GM19023 (cell line): ENCODE data around the gene IFITM5.
"Not testable (repeated sequence)": the region's sequence is repeated elsewhere in the genome, so short reads cannot be mapped to it uniquely, and the experiment has no call there.

Experiments
- ATAC-seq: cut with Tn5 transposase; IDR thresholded peaks from one replicate; pipeline ENCODE4 v1.9.1; 2021; ENCODE audit warnings: mild to moderate bottlenecking, moderate library complexity; ENCODE audit not compliant: unreplicated experiment

The IFITM5 gene

DNA sequence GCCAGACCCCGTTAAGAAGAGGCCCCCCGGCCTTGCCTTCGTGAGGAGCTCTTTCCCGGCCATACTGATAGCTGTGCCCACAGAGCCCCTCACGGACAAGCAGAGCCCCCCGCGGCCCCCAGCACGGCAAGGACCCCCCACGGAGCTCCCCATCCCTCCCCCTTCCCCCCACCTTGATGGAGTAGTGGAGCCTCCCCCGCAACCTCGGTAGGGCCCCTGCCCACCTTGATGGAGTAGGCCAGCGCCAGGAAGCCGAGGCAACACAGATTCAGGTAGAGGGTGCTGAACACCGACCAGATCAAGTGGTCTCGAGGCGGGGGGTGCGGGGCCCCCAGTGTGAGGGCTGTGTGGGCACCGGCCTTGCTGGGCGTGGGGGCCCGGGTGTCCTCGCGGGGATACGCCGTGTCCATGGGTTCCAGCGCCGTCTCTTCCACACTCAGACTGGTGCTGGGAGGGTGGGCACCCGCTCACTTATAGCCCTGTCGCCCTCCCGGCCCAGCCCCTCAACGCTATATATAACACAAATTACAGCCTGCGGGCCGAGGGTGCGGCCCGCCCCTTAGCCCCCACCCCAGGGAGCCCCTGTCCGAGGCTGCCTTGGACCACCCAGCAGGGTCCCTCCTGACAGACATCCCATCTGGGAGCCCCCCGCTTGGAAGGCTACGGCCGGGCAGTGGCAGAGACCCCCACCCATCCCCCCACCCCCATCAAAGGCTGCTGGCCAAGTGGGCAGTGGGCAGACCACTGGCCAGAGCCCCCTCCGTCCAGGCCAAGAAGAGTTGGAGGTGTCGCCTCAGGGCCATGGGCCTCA, at the start of gene IFITM5:
Gene IFITM5 (minus strand): TSS at position 446 of the 811 bp plus-strand sequence. CDS start 36 bp downstream, at position 410.
- no peak for ATAC-seq

DNA sequence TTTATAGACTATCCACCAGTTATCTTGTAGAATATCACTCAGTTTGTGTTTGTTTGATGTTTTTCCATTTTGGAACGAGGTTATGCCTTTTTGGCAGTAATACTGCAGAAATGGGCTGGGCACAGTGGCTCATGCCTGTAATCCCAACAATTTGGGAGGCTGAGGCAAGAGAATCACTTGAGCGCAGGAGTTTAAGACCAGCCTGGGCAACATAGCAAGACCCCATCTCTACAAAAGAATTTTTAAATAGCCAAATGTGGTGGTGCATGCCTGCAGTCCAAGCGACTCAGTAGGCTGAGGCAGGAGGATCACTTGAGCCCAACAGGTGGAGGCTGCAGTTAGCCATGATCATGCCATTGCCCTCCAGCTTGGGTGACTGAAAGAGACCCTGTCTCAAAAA, 47.2 kb upstream of the IFITM5 start:
- ATAC-seq = no peak

DNA sequence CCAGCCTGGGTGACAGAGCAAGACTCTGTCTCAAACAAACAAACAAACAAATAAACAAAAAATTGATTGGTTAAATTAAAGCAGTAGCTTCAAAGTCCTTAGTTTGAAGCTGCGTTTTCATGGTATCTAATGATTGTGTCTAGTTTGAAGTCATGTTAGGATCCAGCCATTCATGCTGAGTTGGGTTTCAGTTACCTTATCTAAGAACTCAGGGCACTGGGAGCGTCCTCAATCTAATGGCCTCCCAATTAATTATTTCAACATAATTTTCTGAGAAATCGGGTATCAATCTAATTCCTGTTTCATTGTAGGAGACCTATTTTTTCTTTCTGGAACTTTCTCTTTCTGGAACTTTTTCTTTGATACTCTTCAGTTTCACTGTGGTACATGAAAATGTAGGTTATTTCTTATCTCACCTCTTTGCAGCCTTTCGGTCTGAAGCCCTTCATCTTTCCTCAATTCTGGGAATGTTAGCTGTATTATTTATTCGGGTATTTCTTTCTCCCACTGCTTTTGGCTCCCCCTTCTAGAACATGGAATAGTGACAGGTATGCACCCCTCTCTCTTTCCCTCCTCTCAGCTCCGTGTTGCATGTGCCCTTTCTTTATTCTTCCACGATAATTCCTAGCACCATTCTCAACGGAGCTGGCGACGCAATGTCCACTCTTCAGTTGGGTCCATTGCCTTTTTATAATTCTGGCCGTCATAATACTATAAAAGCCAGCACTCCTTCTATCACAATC, 45.7 kb upstream of the IFITM5 start:
- ATAC-seq = no peak

DNA sequence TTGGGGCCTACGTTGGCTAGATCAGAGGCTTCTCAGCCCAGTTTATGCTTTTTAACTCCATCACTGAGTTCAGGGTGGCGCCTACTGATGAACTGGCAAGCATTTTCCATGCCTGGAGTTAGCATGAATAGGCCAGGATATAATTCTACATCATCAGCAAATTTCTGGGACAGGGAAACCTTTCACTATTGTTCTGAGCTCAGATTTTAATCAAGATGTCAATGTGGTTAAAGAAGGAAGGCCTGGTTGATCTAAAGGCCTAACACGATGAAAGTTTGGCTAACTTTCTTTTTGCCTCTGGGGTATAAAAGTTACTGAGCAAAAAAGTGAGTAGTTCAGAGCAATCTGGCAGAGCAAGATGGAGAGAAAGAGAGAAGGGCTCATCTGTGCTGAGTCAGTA, 43.0 kb upstream of the IFITM5 start:
- ATAC-seq = no peak

DNA sequence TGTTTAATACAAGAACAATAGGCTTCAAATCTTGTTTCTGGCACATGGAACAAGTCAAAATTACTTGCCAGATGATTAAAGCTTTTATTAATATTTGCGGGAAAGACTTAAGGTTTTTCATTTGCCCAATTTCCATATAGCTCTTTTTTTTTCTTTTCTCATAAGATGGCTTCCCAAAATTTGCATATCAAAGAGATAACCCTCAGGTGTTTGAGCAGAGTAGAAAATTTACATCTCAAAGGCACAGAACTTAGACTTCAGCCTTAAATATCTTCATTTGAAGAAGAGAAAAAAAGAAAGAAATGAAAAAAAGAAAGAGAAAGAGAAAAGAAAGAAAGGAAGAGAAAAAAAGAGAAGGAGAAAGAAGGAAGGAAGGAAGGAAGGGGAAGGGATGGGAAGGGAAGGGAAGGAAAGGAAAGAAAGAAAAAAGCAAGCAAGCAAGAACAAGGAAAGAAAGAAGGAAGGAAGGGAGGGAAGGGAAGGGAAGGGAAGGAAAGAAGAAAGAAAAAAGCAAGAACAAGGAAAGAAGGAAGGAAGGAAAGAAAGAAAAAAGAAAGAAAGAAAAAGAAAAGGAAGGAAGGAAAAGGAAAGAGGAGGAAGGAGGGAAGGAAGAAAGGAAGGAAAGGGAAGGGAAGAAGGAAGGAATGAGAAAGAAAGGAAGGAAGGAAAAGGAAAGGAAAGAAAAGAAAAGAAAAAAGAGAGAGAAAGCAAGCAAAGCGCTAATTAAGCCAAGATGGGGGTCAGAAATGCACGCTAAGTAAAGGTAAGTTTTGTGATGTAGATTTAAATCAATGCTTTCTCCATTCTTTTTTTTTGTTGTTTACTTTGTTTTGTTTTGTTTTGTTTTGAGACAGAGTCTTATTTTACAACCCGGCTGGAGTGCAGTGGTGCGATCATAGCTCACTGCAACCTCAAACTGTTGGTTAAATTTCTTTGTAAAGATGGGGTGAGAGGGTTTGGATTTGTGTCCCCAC, 41.5 kb upstream of the IFITM5 start:
- ATAC-seq = no peak

DNA sequence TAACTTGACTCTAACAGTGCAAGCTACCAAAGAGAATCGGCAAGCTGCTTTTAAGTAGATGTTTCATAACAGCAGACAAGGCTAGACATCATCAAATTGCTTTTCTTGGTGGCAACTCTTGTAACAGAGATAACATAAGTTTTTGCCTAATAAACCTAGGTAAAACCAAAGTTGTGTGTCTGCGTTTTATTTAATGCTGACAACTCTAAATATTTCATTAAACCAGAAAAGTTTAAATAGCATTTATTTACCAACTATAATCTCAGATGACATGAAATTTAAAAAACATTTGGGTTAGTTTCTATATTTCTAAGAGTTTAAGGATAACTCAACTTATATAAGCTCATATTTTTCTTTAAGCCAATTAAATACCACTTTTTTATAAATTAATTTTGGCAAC, 40.6 kb upstream of the IFITM5 start:
- no peak for ATAC-seq

DNA sequence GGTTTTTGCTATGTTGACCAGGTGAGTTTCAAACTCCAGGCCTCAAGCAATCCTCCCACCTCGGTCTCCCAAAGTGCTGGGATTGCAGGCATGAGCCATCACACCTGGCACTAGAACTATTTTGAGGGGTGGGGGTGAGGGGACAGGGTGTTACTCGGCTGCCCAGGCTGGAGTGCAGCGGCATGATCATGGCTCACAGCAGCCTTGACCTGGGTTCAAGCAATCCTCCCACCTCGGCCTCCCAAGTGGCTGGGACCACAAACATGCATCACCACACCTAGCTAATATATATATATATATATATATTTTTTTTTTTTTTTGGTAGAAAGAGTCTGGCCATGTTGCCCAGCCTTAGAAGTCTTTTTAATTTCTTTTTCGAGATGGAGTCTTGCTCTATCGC, 38.4 kb upstream of the IFITM5 start:
- ATAC-seq = no peak

DNA sequence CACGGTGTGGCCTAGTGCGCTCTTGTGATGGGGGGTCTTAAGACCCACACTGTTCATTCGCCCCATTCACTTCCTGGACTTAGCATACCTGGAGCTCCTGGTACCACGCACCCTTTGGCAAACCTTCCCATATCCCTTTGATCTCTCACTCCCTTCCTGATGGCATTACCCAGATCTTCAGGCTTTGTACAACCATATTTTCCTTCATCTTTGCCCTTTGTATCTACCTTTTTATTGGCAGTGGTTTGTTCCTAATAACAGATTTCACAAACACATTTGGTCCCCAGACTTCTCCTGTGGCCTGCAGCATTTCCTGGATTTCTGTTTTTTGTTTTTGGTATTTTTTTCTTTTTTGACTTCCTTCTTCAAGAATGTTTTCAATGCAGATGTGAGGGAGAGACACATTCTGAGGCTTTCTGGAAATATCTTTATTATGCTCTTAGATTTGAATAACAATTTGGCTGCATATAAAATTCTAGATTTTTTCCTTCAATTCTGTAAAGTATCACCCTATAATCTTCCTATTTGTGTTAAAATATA, 37.4 kb upstream of the IFITM5 start:
- no peak for ATAC-seq

DNA sequence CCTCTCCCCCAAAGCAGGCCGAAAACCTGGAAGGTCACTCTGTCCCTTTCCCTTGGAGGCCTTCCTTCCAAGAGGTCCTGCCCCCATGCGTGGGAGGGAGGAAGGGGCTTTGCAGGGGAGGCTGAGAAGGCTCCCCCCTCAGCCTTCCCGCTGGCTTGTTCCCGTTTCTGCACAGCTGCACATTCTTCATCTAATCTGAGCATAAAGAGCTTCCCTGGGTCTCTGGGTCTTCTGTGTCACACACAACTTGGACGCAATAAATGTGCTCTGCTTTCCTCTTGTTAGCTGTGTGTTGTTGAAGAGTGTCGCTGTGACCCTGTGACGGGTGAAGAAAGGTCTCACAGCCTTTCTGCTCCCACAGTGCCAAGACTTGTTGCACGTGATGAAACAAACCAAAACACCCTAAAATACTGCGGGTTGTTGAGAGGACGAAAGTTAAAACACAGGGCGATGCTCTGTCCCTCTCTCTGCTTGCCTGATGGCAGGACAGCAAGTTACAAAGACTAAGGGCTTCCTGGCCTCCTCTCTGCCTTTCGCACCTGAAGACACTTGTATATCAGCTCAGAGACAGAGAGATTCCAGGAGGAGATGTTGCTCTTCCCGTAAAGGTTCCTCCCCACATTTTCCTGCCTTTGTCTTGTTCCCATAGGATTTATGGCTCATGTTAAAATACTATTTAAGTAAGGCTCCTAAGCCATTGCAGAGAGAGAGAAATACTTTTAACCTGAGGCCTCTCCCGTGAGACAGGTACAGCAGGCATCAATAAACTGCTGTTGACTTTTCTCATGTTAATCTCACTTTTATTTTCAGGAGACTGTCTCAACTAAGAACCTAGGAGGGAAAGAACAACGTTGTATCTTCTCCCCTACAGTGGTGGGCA, 36.7 kb upstream of the IFITM5 start:
- no peak for ATAC-seq

DNA sequence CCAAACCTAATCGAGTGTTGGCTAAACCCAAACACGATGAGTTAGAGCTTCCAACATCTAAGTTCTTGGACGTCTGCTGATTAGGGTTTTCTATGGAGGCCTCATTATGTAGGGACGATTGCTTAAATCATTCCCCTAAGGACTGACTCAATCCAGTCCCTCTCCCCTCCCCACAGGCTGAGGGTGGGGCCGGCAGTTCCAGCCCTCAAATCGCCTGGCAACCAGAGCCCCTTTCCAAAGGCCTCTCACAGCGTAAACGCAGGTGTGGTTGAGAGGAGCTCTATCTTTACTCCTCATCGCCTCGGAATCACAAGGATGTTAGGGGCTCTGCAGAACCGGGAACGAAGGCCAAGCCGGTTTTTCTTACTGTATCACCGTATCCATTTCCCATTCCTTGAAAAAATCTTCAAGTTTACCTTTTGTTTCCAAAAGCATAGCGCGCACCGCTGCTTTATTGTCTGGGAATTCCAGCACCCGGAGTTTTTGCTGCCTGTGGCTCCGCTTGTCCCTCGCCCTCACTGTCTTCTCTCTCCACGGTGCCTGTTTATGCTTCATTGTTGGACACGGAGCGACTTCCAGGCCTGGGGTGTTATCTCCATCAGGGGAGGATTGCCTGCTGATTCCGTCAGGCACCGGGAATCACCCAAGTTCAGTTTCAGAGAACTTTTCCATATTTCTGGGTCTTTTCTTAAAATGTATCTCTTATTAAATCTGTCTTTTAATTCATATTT, 35.1 kb upstream of the IFITM5 start:
- no peak for ATAC-seq

DNA sequence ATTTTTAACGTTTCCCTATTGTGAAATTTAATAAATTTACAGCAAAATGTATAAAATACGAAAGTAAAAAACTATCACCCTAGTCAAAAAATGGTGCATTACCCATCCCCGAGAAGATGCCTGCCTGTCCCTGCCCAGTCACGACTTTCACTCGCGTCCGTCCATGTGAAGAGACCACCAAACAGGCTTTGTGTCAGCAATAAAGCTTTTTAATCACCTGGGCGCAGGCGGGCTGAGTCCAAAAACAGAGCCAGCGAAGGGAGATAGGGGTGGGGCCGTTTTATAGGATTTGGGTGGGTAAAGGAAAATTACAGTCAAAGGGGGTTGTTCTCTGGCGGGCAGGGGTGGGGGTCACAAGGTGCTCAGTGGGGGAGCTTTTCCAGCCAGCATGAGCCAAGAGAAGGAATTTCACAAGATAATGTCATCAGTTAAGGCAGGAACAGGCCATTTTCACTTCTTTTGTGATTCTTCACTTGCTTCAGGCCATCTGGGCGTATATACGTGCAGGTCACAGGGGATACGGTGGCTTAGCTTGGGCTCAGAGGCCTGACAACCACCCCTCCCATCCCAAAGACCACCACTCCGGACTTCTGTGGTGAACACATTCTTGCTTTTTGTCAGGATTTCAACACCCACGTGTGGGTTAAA, 34.4 kb upstream of the IFITM5 start:
- not testable (repeated sequence) for ATAC-seq

DNA sequence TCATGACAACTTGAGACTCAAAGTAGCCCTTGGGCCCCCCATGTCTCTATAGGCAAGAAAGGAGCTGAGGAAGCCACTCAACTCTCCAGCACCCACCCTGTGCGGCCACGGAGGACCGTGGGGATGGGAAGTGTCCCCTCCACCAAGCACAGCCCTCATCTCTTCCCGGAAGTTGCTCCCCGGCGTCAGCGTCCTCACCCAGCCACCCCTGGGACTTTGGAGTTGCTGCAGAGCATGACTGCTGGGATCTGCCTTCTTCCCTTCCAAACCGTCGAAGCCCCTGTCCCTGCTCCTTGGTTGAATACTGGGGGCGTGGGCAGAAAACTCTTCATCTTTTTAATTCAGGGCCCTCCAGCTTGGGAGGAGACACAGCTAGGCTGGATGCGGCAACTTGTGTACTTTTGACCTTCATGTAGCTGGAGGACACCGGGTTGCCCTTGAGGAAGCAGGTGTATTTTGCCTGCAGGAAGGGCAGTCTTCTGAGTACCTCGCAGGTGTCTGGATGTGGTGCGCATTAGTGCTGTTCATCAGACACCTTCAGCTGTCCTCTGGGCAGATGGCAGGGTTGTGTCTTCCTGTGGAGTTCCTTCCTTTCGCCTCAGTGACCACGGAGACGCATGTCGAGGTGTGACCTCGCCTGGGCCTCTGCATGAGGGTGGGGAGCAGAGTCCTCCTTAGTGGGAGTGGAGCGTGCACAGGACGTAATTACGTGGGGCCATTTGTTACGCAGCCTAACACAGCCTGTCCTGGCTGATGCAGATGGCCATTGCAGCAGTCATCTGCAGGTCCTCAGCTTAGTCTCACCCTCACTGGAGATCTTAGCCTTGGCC, 33.5 kb upstream of the IFITM5 start:
- no peak for ATAC-seq

DNA sequence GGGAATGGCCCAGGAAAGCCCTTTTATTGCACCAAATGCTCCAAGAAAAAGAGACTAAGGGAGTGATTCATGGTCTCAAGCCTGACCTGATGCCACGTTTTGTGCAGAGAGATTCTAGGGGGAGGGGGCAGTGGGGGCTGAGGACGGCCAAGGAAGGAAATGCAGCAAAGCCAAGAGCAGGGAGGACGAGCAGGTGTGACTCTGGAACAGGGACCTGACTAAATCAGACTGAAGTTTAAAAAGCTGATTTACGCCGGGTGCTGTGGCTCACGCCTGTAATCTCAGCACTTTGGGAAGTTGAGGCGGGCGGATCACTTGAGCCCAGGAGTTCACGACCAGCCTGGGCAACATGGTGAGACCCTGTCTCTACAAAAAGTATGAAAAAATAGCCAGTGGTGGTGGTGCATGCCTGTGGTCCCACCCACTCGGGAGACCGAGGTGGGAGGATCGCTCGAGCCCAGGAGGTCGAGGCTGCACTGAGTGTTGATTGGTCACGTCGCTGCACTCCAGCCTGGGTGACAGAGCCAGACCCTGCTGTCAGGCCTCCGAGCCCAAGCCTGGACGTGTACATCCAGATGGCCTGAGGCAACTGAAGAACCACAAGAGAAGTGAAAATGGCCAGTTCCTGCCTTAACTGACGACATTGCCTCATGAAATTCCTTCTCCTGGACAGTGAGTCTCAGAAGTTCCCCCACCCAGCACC, 32.2 kb upstream of the IFITM5 start:
- ATAC-seq = no peak

DNA sequence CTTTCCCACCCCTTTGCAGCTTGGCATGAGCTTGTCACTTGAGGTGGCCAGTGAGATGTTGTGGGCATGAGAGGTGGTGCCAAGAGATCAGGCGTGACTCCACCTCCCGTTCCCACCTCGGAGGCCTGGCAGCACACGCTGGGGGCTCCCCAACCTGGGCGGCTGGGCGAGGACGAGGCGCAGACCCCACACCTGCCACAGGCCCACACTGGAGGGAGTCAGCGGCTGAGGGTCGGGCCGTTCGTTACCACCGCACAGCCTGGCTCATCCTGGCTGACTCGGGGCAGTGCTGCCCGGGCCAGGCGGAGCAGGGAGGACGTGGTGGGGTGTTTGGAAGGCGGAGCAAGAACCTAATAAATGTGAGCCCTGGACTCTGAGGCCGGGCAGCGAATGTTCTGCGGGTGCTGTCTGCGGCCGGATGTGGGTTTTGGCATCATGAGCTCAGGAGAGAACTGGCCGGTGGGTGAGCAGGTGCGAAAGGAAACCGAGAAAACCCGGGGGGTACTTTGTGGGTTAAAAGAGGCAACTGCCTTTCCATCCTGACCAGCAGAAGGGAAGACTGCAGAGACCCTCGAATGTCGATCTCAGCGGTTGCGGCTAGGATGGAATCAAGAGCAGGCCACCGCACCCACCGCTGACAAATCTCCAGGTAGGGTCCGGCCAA, 31.5 kb upstream of the IFITM5 start:
- no peak for ATAC-seq

DNA sequence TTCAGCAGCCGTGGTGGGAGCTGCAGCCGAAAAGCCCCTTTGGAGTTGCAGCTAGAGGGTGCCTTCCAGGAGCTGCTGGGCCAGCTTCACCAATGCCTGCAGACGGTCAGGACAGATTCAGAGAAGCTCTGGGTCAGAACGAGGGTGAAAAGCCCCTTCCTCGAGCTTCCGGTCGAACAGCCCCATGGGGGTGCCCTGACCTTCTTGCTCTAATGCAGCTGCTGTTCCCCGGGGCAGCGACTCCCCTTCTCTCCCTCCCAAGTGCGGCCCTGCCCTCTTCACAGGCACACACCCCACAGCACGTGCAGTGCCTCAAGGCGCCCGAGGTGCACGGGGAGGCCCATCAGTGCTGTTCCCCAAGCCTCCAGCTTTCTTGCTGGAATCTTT, 31.0 kb upstream of the IFITM5 start:
- no peak for ATAC-seq

DNA sequence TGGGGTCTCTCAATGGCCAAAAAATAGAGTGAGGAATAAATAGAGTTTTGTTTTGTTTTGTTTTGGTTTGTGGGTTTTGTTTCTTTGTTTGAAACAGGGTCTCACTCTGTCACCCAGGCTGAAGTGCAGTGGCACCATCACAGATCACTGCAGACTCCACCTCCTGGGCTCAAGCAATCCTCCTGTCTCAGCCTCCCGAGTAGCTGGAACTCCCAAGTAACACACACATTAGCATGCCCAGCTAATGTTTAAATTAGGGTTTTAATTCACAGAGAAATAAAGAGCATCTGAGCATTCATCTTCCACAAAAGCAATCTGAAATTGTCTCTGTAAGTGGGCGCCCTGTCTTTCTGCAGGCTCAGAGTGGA, 30.5 kb upstream of the IFITM5 start:
- no peak for ATAC-seq
